Mucosa of descending colon (tissue), 3 donors: ENCODE data around the gene LRRC53. TPM values are rescaled to one million over a fixed set of nuclear protein-coding genes. Genes with fewer than 3 reads are reported as not detected.

Experiments used
- ATAC-seq: fragments of 200-7000 bp; cut with Tn5 transposase; one replicate; pipeline ENCODE4 v1.9.1; 2020; ENCODE audit warnings: mild to moderate bottlenecking, moderate library complexity
- DNase-seq, 3 donors: peaks; one replicate each; pipeline ENCODE4 v3.0.0-alpha.2; 2020
- H3K36me3 ChIP-seq: fragments of 200-600 bp; one replicate; pipeline ENCODE4 v1.8.0; 2021; ENCODE audit warnings: low read depth, mild to moderate bottlenecking
- H3K4me1 ChIP-seq: fragments of 200-600 bp; one replicate; pipeline ENCODE4 v1.8.0; 2021; ENCODE audit warnings: low read depth, mild to moderate bottlenecking
- H3K4me3 ChIP-seq: fragments of 200-600 bp; one replicate; pipeline ENCODE4 v1.8.0; 2021; ENCODE audit warnings: mild to moderate bottlenecking
- H3K9me3 ChIP-seq: fragments of 200-600 bp; one replicate; pipeline ENCODE4 v1.8.0; 2021; ENCODE audit warnings: mild to moderate bottlenecking
- intact Hi-C, 2 donors: fragments of 100-400 bp; cut with DNase I in 1 of 2; cut with micrococcal nuclease in 1 of 2; formaldehyde crosslinking; loops; one replicate each; pipeline versions ENCODE4 v1.11.0 to v1.11.1; 2022; cut with DNase I, micrococcal nuclease
- total RNA-seq, 3 donors: library from RNA; stranded (reverse); fragmentation: NEBNext Ultra II Directional in 2 of 3; extraction: Animal tissue kit (Norgen Biotek cat#: 25700) in 2 of 3; gene quantifications; one replicate each; pipeline versions ENCODE4 v1.2.1 to v1.2.4, GENCODE V29; 2021 to 2023
- TF ChIP-seq, protein P1 (sequence below): fragments of 200-600 bp; IDR thresholded peaks from one replicate; pipeline ENCODE4 v1.8.0; 2022; ENCODE audit warnings: antibody characterized with exemption, mild to moderate bottlenecking
- donor health status: DM: no; HTN: no; CAD: no; lungs with moderate emphysema.
- donor health status: DM: no; HTN: no; CAD: no.
- donor health status: DM: no; HTN: yes; CAD: no.

Gene LRRC53
- total RNA-seq, 3 donors from 2014 or later, result not detected

DNA sequence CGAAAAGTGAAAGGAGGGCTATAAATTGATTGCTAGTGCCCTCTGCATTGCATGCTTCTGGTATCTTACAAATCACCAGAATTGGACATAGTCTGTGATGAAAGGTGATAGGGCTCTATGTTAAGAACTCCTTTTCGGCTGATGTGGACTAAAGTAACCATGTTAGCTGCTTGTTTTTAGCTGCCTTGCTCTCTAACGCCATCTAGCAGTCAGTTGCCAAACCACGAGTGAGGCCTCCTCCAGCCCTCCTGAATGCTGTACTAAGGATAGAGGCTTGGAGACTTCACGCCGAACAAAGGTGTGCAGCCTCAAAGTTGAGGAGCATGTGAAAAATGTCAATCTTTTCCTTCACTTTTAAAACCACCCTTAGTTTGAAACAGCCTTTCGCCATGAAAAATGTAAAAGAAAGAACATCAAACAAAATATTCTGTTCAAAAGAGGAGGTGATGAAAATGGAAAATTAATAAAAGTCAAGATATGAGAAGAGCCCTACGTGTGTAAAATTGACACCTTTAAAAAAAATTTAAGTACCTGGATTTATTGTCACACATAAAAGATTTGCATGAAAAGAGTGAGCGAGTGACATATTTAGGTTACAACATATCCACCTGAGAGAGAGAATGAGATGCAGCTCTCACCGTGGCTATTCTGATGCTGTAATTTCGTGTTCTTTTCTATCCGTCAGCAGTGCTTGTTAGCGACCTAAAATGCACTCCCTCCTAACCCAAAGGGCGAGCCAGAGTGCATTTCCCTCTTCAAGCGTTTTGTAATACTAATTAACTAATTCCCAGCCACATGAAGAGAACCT, 8.1 kb downstream of the LRRC53 start:
- Histone ChIP-seq H3K9me3 (no peaks in the 10 kb centered on the region), H3K36me3 (no peaks in the 10 kb centered on the region), H3K4me3 (no peak overlapping the region), H3K4me1 (no peaks in the 10 kb centered on the region)
- TF ChIP-seq, protein P1, sequence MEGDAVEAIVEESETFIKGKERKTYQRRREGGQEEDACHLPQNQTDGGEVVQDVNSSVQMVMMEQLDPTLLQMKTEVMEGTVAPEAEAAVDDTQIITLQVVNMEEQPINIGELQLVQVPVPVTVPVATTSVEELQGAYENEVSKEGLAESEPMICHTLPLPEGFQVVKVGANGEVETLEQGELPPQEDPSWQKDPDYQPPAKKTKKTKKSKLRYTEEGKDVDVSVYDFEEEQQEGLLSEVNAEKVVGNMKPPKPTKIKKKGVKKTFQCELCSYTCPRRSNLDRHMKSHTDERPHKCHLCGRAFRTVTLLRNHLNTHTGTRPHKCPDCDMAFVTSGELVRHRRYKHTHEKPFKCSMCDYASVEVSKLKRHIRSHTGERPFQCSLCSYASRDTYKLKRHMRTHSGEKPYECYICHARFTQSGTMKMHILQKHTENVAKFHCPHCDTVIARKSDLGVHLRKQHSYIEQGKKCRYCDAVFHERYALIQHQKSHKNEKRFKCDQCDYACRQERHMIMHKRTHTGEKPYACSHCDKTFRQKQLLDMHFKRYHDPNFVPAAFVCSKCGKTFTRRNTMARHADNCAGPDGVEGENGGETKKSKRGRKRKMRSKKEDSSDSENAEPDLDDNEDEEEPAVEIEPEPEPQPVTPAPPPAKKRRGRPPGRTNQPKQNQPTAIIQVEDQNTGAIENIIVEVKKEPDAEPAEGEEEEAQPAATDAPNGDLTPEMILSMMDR, result peak; percentile 34
- intact Hi-C loops, result no loop called here
- peak; percentile 71 for ATAC-seq
- DNase-seq, result peak in 2 of 3 donors; percentile 25 to 57

DNA sequence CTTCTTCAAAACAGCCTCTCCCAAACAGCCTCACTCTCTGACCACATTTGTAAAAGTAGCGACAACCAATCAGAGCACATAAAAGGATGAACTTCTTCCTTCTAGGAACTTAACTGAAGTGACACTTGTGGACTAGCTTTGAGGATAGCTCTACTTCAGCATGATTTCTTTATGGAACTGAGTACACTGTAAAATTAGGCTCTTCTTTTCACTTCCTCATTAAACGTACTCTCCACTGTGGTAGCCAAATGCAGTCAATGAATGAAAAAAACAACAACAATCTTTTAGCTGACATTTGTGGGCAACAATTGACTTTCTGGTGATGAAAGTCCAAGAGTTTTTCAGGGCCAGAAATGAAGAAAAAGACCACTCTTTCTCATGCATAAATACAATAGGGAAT, 9.6 kb downstream of the LRRC53 start:
- H3K4me3 ChIP-seq, result no peak overlapping the region
- no peaks in the 10 kb centered on the region for H3K36me3 ChIP-seq
- no peaks in the 10 kb centered on the region for H3K4me1 ChIP-seq
- no peaks in the 10 kb centered on the region for H3K9me3 ChIP-seq
- intact Hi-C loops, result no loop called here
- no peak for DNase-seq
- no peak for ATAC-seq
- TF ChIP-seq, protein P1, result no peak

DNA sequence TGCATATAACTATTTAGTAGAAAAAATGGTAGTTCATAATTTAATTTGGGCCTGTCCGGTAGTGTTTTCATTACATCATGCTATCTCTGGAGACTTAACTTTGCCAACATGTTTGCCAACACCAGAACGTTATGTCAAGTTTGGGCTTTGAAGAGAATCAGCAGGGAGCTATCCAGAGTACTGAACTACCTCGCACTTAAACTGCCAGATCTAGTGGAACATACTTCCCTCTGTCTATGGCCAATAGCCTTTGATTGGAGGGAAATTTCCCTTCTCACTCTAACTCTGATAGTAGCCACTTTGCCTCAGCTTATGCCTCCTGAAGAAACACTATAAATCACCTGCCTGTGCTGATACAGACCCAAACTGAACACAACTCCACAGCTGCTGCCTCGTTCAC, 10.0 kb downstream of the LRRC53 start:
- ATAC-seq (no peak), DNase-seq (peak in 1 of 3 donors; percentile 20)
- H3K4me1 ChIP-seq, result no peaks in the 10 kb centered on the region
- no peaks in the 10 kb centered on the region for H3K9me3 ChIP-seq
- TF ChIP-seq, protein P1, result no peak
- intact Hi-C loops, result no loop called here
- H3K36me3 ChIP-seq, result no peaks in the 10 kb centered on the region
- no peak overlapping the region for H3K4me3 ChIP-seq

DNA sequence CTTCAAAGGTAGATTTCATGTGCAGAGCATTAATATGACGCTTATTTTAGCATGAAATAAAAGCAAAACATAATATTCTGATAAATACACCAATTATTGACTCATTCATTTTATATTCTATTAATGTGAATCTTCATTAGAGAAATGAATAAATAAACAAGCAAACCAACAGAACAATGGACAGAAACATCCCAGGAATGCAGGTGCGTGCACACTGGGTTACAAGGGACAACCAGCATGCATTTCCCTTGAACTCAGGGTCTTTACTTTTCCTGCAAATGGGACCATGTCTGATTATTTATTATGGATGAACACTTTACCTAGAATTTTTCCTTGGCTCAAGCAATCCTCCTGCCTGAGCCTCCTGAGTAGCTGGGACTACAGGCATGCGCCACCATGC, 13.5 kb downstream of the LRRC53 start:
- Histone ChIP-seq H3K4me1 (no peaks in the 10 kb centered on the region), H3K36me3 (no peaks in the 10 kb centered on the region), H3K4me3 (no peak overlapping the region), H3K9me3 (no peaks in the 10 kb centered on the region)
- TF ChIP-seq, protein P1, result no peak
- intact Hi-C loops, result no loop called here
- ATAC-seq (no peak), DNase-seq (no peak)

DNA sequence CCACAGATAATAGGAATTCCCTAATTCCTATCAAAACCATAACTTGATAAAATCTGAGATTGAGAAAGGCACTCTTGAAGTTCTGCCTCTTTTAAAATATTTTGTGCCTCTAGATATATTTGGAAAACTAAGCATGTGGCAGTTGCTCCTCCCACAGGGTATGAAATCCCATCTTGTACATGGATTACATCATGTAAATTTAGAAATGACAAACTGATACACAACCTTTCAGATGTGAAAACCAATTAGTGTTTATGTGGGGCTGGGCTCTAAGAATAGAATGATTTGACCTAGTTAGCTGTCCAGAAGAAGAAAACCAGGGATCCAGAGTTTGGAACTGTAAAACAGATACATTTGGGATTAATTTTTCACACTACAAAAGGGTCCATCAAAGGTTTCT, 15.7 kb downstream of the LRRC53 start:
- TF ChIP-seq, protein P1, result no peak
- intact Hi-C loops, result no loop called here
- Histone ChIP-seq H3K36me3 (no peaks in the 10 kb centered on the region), H3K4me1 (no peaks in the 10 kb centered on the region), H3K4me3 (no peak overlapping the region), H3K9me3 (no peaks in the 10 kb centered on the region)
- ATAC-seq, result no peak
- DNase-seq, result no peak
